Left forelimb (tissue), 1 donor: Measurements from ENCODE around the gene ITFG1.
A peak's percentile ranks its signal among the peaks of the same experiment; 100 is the strongest.

ENCODE experiments used
- DNase-seq: peaks from one replicate; pipeline ENCODE4 v3.0.0-alpha.2; 2018; ENCODE audit warnings: low spot score

ITFG1 gene

DNA sequence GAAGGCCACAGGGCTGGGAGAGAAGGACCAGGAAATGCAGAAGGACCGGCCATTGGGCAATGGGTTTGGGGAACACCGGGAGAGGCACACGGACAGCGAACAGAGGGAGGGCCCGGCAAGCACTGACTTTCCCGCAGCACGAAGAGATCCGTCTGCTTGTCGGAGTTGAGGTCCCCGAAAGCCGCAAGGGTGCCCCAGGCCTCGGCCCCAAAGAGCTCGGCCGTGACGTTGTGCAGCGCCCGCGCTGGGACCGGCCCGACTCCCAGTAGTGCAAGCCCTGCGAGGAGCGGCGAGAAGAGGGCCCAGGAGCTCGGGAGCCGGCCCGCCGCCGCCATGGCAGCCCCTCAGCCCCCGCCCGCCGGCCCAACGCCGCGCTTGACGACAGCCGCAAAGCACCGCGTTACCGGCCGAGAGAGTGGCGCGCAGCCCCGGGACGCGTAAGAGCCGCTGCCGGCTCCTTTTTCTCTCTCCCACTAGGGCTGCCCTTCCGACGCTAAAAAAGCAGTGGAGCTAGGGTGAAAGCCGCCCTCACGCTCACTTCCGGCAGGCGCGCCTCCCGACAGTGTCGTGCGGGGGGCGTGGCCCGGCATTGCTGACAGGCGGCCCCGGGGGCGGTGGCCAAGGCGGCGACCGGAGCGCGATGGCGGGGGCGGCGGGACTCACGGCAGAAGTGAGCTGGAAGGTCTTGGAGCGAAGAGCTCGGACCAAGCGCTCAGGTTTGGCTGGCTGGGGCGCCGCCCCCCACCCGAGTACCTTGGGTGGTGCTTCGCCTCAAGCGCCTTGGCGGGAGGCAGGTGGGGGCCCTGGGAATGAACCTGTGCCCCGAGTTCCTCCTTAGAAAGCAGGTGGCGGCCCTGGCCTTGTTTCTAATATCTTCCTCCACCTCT, at the start of gene ITFG1, which contains the start of gene PHKB:
Gene ITFG1 (minus strand): TSS at position 353 of the 887 bp plus-strand sequence. CDS start 18 bp downstream, at position 335.
Gene PHKB (plus strand): TSS at position 621 of the 887 bp plus-strand sequence. CDS start 20 bp downstream, at position 641.
- peak; percentile 93 for DNase-seq

DNA sequence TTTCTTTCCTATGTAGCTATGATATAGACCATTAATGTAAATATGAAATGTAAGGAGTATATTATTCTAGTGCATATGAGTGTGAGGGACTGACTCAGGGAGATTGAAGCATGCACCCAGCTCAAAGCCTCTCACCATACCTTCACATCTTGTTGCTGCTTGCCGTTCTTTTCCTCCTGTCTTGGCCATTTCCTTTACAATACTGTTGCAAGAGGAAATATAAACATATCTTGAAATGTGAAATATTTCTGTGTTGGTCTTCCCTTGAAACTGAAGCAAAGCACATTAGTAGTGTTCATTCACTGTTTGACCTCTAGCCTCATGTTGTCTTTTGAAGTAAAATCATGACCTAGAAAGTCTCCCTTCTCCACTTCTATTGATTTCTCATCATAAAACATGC, 46.8 kb upstream of the ITFG1 start:
- no peak for DNase-seq

DNA sequence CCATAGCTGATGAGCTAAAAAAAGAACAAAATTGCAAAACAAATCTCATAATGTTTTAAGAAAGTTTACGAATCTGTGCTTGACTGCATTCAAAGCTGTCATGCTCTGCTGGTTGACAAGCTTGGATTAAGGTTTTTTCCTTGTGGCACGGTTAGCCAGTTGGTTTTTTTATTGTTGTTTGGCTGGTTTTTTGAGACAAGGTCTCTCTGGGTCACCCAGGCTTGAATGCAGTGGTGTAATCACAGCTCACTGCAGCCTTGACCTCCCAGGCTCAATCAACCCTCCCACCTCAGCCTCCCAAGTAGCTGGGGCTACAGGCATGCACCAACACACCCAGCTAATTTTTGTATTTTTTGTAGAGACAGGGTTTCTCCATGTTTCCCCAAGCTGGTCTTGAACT, 45.9 kb upstream of the ITFG1 start:
- DNase-seq = no peak

DNA sequence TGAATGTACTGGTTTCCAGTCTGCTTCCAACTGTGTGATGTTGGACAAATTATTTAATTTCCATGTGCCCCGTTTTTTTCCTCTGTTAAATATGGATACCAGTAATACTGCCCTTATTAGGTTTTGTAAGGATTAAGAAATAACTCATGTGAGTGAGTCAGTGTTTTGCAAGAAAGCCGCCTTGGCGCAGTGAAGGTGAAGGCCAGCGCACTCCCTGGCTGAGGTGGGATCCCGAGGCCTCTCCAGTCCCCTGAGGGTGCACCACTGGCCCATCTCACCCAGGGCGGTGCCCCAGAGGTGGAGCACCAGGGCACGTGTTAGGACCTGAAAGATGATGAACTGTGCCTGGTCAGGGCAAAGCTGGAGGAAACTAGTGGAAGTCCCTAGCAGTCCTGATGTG, 43.7 kb upstream of the ITFG1 start:
- DNase-seq = no peak

DNA sequence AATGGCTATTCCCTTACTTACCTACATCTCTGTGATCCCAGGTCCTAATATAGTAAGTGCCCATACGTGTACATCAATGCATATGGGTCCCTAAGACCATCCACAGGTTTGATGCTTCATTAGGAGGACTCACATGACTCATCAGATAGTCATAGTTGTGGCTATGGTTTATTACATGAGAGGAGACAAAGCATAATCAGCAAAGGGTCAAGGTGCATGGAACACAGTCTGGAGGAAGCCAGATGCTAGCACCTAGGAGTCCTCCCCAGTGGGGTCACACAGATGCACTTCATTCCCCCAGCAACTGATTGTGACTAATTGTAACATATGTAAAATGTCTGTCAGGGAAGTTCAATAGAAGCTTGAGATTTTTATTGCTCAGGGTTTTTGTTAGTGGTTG, 43.1 kb upstream of the ITFG1 start:
- no peak for DNase-seq

DNA sequence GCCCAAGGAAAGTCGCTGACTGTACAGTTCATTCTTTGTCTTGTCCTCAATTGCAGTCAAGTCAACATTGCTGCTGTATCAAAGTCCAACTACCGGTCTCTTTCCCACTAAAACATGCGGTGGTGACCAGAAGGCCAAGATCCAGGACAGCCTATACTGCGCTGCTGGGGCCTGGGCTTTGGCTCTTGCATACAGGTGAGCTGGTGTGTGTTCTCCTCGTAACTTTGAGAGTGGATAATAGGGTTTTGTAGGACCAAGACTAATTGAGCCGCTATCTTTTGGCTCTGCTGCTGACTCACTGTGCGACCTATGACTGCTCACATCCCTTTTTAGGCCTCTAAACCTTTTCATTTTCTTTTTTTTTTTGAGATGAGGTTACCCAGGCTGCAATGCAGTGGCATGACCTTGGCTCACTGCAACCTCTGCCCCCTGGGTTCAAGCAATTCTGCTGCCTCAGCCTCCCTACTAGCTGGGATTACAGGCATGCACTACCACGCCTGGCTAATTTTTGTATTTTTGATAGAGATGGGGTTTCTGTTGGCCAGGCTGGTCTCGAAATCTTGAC, 38.9 kb upstream of the ITFG1 start:
- no peak for DNase-seq

DNA sequence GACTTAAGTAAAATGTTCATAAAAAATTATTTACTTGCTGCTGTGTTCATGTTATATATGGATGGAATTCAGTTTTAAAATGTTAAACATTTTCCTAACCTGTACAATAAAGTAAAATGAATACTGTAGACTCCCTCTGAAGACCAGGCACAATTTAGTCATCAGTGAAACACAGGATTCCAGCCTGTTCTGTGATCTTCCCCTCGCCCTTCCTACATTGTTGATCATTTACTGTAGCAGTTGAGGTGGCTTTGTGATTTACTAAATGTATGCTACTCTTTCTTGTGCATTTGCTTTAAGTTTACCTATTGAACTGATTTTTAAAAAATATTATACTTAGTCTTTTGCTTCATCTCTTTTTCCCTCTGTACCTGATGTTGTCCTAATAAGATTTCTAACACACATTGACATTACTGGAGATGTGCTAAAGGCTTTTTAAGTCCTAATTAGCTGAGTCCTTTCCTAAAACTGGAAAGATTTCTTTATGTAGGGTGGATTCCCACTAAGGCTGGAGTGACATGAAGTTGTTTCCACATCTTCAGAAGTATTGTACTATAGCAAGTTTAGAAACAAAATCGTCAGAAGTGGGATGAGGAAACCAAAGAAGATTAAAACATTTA, 38.3 kb upstream of the ITFG1 start:
- no peak for DNase-seq

DNA sequence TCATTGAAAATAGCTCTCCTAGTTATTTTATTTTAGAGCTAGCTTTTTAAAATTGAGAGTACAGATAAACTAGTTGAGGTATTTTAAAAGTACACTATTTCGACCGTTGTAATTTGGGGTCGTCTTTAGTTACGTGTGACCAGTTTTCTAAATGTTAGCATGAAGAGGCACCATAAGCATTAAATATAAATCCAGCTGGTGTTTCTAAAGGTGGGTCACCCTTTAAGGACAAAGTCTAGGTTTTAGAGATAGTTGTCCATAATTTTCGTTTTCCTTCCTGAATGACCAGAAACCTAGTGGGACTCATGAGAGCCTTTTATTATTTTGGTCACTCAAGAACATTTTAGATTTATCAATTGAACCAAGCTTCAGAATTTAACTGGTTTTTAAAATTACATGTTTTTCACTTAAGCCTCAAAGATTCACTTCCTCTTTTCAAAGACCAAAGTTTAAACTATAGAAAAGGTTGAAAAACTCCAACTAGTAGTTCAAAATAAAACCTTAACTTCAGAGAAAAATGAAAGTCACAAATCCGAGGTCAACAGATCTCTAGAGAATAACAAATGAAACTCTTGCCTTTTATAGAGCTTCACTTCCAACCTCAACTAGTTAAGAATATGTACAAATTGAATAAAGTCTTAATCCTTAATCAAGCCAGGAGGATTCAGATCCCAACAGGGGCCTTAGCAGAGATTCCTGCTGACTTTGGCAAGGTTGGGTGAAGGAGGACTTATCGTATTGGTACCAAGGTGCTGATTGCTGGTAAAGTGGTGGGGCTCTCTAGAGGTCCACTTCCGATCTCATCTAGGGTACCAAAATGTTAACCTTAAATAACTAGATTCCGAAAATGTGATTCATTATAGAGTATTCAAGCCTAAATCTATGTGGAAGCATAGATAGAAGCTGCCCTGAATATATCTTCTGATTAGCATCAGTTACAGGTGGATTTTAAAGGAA, 32.8 kb upstream of the ITFG1 start:
- no peak for DNase-seq

DNA sequence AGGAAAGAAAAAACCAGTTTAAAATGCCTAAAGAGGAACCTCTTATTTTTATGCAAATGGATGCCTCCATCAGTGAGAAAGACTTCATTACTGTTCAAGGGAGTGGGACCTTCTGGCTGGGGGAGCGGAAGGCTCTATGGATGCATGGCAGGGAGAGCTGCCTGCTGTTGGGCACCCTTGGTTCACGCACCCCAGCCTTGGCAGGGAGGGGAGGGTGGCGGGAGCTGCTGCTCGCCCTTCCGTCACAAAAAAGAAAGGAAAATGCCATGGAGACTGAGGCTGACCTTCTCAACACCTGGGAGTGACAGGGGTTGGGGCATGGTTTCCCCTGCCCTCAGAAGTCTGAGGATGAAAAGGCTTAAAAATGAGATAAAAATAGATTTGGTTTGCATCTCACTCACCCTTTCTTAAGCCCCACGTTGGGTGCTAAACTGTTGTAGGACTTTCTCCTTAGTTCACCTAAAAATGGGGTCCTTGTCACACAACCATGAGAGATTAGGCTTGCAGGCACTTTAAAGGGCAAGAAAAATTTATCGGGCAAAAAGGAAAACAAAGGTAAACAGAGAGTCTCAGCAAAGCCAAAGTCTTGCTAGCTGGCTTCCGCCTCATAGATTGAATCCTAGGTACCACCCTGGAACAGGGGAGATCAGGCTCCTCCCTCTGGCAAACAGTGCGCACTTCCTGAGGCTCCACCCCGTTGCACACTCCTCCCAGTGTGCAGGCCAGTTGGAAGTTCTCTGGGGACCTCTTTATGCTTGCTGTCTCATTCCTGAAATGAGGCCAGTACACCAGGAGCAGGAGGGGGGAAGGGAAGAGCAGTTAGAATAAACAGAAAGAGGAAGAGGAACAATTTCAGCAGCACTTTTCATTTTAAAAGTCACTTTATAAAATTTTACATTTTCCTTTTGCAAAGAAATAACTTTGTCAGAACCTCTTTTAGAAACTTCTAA, 31.8 kb upstream of the ITFG1 start:
- DNase-seq = no peak

DNA sequence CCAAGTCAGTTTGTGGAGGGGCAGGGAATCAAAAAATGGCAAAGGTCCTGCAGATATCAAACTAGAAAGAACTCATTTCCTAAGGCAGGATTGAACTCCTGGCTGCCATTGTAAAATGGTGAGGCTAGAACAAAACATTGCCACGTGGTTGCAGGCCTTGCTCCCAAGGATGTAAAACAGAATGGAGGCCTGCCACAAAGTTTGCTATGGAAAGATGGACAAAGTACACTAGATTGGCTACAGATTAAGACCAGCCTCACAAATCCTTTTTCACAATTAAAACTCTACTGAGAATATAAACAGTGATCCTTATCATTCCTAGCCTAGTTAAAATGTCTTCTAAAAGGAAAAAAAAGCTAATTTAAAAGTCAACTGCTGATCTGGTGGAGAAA, 31.2 kb upstream of the ITFG1 start:
- no peak for DNase-seq

DNA sequence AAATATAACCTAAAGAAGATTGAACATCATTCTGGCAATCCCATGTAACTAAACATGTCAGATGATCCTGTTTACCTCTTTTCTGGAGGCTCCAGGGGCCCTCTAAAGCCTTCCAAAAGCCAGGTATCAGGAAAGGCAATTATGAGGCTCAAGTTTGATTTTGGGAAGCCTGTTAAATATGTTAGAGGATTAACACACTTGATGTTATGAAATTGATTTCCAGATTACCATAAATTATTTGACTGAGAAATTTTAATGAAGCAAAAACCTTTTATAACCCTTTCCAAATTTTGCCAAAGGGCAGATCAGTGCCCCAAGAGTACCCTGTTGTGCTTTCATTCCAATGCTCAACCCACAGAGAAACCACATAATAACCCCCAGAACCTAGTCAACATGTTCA, 29.6 kb upstream of the ITFG1 start:
- DNase-seq = no peak

DNA sequence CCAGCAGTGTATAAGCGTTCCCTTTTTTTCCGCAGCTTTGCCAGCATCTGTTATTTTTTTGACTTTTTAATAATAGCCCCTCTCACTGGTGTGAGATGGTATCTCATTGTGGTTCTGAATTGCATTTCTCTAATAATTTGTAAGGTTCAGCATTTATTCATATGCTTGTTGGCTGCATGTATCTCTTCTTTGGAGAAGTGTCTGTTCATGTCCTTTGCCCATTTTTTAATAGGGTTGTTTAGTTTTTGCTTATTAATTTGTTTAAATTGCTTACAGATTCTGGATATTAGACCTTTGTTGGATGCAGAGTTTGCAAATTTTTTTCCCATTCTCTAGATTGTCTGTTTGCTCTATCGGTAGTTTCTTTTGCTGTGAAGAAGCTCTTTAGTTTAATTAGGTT, 27.2 kb upstream of the ITFG1 start:
- DNase-seq = no peak

DNA sequence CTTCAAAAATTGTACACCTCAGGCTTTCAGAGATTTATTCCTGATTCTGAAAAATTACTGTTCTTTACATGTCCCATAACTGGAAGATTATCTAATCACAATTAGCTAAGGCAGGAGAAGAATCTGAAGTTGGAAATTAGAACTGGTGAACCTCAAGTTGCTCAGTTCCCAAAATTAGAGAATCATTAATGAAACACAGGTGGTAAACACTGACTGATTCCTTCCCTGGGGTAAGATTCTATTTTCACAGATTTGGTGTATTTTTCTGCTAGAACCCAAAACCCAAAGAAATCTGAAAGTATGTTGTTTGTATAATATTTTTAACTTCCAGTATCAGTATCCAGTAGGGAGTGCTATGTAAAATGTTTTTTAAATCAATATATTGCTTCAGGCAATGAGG, 26.0 kb upstream of the ITFG1 start:
- no peak for DNase-seq

DNA sequence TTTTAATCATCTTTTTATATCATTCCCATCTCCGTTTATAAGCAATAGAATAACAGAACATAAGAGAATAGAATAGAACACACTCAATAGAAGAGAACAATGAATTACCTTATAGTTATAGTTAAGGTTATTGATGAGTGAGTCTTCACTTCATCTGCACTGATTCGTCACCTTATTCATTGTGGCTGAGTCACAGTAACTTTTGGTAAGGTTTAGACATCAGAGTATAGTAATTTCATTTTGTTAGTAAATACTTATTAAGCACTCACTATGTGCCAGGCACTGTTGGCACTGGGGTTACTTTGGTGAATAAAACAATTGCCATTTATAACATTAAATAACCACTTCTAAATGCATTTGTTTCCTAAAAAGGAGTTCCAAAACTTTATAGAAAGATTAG, 22.8 kb upstream of the ITFG1 start:
- DNase-seq = no peak

DNA sequence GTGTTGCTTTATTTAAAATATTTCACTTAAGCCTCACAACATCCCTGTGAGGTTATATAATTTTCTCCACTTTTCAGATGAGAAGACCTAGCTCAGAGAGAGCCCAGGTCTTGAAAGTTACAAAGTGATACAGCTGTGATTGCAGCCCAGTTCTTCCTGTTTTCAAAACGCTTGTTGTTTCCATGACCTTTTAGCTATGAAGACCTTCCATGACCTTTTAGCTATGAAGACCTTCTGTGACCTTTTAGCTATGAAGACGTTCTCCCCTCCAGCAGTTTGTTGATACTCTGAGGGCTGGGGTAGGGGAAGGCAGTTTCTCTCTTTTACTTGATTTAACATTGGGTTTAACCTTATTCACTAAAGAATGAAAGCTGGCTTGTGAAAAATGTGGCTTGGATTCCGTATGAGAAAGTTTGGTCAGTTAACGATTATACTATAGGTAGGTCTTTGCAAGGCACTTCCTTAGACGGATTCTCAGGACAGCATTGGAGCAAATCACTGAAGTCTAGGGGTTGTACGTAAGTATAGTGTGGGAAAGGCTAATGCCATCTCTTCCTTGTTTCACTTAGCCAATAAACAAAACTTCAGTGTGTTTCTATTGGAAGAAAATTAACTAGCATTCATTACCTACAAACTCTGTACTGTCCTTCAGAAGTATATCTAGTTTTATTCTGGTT, 21.0 kb upstream of the ITFG1 start:
- no peak for DNase-seq

DNA sequence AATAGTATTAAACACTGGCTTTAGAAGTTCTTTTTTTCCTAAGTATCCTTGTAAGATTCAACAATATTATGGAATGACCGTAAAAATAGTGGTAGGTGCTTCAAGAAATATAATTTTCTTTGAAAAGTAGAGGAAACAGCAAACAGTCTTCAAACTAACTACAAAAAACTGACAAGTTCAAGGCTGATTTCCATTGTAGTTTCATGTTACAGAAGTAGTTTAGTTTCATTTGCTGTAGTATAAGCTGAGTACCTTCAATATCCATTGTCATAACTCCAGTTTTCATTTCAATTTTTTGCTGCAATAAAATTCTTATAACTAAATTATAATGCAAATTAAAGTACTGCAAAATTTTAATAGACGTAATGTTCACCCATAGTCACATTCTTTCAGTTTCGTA, 19.5 kb upstream of the ITFG1 start:
- DNase-seq = no peak

DNA sequence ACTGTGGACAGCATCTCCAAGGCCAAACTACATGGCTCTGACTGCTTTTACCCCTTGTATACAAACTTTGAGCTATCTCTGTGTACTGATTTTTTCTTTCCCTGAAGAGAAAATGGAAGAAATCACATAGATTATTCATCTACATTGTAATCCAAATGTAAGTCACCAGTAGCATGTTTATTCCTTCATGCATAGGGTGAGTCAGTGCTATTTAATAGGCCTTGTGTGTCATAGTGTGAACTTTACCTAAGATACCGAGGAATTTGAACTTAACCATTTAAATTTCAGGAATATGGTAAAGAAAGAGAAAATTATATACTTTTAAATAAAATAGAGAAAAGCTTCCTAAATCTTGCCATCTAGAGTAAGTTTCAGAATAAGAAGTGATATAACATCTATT, 16.8 kb upstream of the ITFG1 start:
- DNase-seq = no peak

DNA sequence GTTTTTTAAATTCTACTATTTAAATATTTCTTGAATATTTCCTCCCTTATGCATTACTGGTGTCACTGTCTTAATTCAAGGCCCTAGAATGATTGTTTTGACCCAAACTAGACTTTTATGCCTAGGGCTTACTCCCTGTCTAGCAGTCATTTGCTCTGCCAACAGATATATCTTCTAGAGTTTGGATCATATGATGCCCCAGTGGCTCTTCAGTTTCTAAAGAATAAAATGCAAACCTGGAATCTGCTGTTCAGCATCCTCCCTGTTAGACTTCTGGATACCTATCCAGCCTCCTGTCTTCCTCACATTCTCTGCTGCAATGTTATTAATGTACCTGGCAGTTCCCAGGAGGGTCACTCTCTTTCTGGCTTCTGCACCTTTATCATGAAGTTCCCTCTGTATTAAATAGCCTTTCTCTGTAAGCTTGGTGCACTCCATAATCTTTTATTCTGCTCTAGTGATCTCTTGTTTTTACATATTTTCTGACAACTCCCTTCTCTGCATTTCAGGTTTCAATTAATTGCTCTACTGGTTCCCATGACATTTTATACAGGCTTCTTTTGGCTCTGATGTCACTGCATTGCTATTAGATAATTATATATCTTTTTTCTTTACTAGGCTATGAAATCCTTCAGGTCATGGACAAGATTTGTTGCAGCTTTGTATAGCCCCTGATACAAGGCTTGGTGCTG, 15.9 kb upstream of the ITFG1 start:
- no peak for DNase-seq

DNA sequence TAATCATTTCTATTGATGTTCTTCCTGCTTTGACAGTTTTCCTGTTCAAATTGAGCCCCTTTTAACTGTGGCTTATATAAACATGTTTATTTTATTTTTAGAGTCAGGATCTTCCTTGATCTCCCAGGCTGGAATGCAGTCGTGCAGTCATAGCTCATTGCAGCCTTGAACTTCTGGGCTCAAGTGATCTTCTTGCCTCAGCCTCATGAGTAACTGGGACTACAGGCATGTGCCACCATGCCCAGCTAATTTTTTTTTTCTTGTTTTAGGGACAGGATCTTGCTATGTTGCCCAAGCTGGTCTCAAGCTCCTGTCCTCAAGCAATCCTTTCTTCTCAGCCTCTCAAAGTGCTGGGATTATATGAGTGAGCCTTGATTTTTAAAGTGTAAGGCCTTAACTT, 14.9 kb upstream of the ITFG1 start:
- DNase-seq = no peak

DNA sequence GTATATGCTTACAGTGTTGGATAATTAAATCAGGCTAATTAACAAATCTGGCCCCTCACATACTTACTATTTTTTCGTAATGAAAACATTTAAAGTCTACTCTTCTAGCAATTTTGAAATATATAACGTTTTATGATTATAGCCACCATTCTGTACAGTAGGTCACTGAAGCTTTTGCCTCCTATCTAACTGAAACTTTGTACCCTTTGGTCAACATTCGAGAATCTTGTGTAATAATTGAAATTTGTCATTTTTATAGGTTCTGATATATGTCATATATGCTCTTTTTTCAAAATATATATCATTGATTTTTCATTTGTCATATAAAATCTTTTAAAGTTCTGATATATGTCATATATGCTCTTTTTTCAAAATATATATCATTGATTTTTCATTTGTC, 12.9 kb upstream of the ITFG1 start:
- DNase-seq = no peak
